H9 (cell line): ENCODE measurements around the gene ZC3H12C. TPM values are rescaled to one million over a fixed set of nuclear protein-coding genes. Genes with fewer than 3 reads are reported as not detected.

Experiments
- DNase-seq: peaks from one replicate; pipeline ENCODE4 v3.0.0-alpha.2; 2017
- H2AFZ ChIP-seq: one replicate; pipeline ENCODE4 v1.6.1; 2013; ENCODE audit warnings: mild to moderate bottlenecking, low read length, control low read depth, moderate library complexity
- H2AK5ac ChIP-seq: 2 replicates; pipeline ENCODE4 v1.6.1; 2013; ENCODE audit warnings: low read length, control low read depth, mixed read lengths; ENCODE audit not compliant: insufficient read length
- H2BK120ac ChIP-seq: one replicate; pipeline ENCODE4 v1.6.1; 2013; ENCODE audit warnings: low read depth, mild to moderate bottlenecking, low read length, control low read depth, inconsistent platforms; ENCODE audit not compliant: poor library complexity, severe bottlenecking
- H2BK12ac ChIP-seq: 2 replicates; pipeline ENCODE4 v1.6.1; 2013; ENCODE audit warnings: low read length, control low read depth, mixed read lengths, low read depth; ENCODE audit not compliant: insufficient read length
- H2BK15ac ChIP-seq: 2 replicates; pipeline ENCODE4 v1.6.1; 2013; ENCODE audit warnings: low read depth, low read length, control low read depth
- H2BK20ac ChIP-seq: one replicate; pipeline ENCODE4 v1.6.1; 2013; ENCODE audit warnings: low read depth, mild to moderate bottlenecking, low read length, control low read depth, inconsistent platforms; ENCODE audit not compliant: poor library complexity, severe bottlenecking
- H2BK5ac ChIP-seq: 2 replicates; pipeline ENCODE4 v1.6.1; 2013; ENCODE audit warnings: low read length, control low read depth, mixed read lengths; ENCODE audit not compliant: insufficient read length
- H3K14ac ChIP-seq: 2 replicates; pipeline ENCODE4 v1.6.1; 2013; ENCODE audit warnings: low read length, control low read depth; ENCODE audit not compliant: insufficient read depth
- H3K18ac ChIP-seq: 2 replicates; pipeline ENCODE4 v1.6.1; 2013; ENCODE audit warnings: low read depth, mild to moderate bottlenecking, mixed read lengths, low read length, control low read depth; ENCODE audit not compliant: insufficient read length
- H3K23ac ChIP-seq: 2 replicates; pipeline ENCODE4 v1.6.1; 2013; ENCODE audit warnings: low read length, control low read depth, mixed read lengths, low read depth; ENCODE audit not compliant: insufficient read length
- H3K23me2 ChIP-seq: 2 replicates; pipeline ENCODE4 v1.6.1; 2013; ENCODE audit warnings: low read depth, mild to moderate bottlenecking, mixed read lengths, low read length, control low read depth; ENCODE audit not compliant: insufficient read length, poor library complexity, severe bottlenecking
- H3K27ac ChIP-seq: 2 replicates; pipeline ENCODE4 v1.5.1; 2013; ENCODE audit warnings: low read length, control low read depth, mixed read lengths, low read depth; ENCODE audit not compliant: insufficient read length
- H3K27me3 ChIP-seq: 2 replicates; pipeline ENCODE4 v1.6.1; 2013; ENCODE audit warnings: low read length, control low read depth, inconsistent platforms; ENCODE audit not compliant: insufficient read depth
- H3K4ac ChIP-seq: 2 replicates; pipeline ENCODE4 v1.6.1; 2013; ENCODE audit warnings: low read depth, mild to moderate bottlenecking, control low read depth, inconsistent platforms, low read length, moderate library complexity
- H3K4me1 ChIP-seq: 2 replicates; pipeline ENCODE4 v1.6.1; 2013; ENCODE audit warnings: low read length, control low read depth, inconsistent platforms; ENCODE audit not compliant: insufficient read depth
- H3K4me2 ChIP-seq: 2 replicates; pipeline ENCODE4 v1.6.1; 2013; ENCODE audit warnings: low read length, control low read depth, mixed read lengths; ENCODE audit not compliant: insufficient read length, insufficient read depth
- H3K56ac ChIP-seq: 2 replicates; pipeline ENCODE4 v1.6.1; 2013; ENCODE audit warnings: low read depth, mild to moderate bottlenecking, mixed read lengths, low read length, control low read depth; ENCODE audit not compliant: insufficient read length
- H3K79me1 ChIP-seq: 2 replicates; pipeline ENCODE4 v1.6.1; 2013; ENCODE audit warnings: low read depth, mild to moderate bottlenecking, moderate library complexity, low read length, control low read depth, inconsistent platforms; ENCODE audit not compliant: insufficient read depth, poor library complexity, severe bottlenecking
- H3K79me2 ChIP-seq: 2 replicates; pipeline ENCODE4 v1.6.1; 2013; ENCODE audit warnings: low read length, control low read depth, inconsistent platforms; ENCODE audit not compliant: insufficient read depth
- H3K9ac ChIP-seq: 2 replicates; pipeline ENCODE4 v1.6.1; 2013; ENCODE audit warnings: low read length, control low read depth, mixed read lengths; ENCODE audit not compliant: insufficient read length; ENCODE audit errors: extremely low read depth
- H3K9me3 ChIP-seq: one replicate; pipeline ENCODE4 v1.6.1; 2013; ENCODE audit warnings: low read depth, low read length, inconsistent platforms; ENCODE audit not compliant: control insufficient read depth
- H3T11ph ChIP-seq: one replicate; pipeline ENCODE4 v1.6.1; 2013; ENCODE audit warnings: mild to moderate bottlenecking, low read length, control low read depth, inconsistent platforms
- H4K20me1 ChIP-seq: one replicate; pipeline ENCODE4 v1.6.1; 2013; ENCODE audit not compliant: control insufficient read depth, insufficient read length, insufficient read depth
- H4K5ac ChIP-seq: 2 replicates; pipeline ENCODE4 v1.6.1; 2013; ENCODE audit warnings: low read depth, mild to moderate bottlenecking, mixed read lengths, low read length, control low read depth; ENCODE audit not compliant: insufficient read length
- H4K8ac ChIP-seq: replicated peaks from 2 replicates; pipeline ENCODE4 v1.6.1; 2013; ENCODE audit warnings: low read length, control low read depth, mixed read lengths, low read depth; ENCODE audit not compliant: insufficient read length
- H4K91ac ChIP-seq: 2 replicates; pipeline ENCODE4 v1.6.1; 2013; ENCODE audit warnings: low read depth, mild to moderate bottlenecking, moderate library complexity, mixed read lengths, low read length, control low read depth; ENCODE audit not compliant: insufficient read length
- H3K27ac Mint-ChIP-seq, 3 experiments: 2 replicates in 2 of 3; 3 replicates in 1 of 3; pipeline ENCODE4 v1.8.0; 2020 to 2021; ENCODE audit warnings: mixed read lengths in 3 of 3, mild to moderate bottlenecking in 1 of 3, moderate library complexity in 1 of 3
- H3K27me3 Mint-ChIP-seq: 2 replicates; pipeline ENCODE4 v1.8.0; 2021; ENCODE audit warnings: low read depth, mild to moderate bottlenecking, moderate library complexity, mixed read lengths
- H3K36me3 Mint-ChIP-seq, 3 experiments: 2 replicates in 2 of 3; 3 replicates in 1 of 3; pipeline ENCODE4 v1.8.0; 2020 to 2021; ENCODE audit warnings: low read depth in 3 of 3, mixed read lengths in 3 of 3; ENCODE audit not compliant: insufficient read depth in 1 of 3
- H3K4me1 Mint-ChIP-seq, 2 experiments: 2 replicates each; pipeline ENCODE4 v1.8.0; 2020; ENCODE audit warnings: mixed read lengths in 2 of 2
- H3K4me3 Mint-ChIP-seq, 2 experiments: 2 replicates in 1 of 2; 3 replicates in 1 of 2; pipeline ENCODE4 v1.8.0; 2020 to 2021; ENCODE audit warnings: mild to moderate bottlenecking in 2 of 2, mixed read lengths in 2 of 2, moderate library complexity in 1 of 2
- H3K9me3 Mint-ChIP-seq, 2 experiments: 2 replicates in 1 of 2; 3 replicates in 1 of 2; pipeline ENCODE4 v1.8.0; 2020; ENCODE audit warnings: mild to moderate bottlenecking in 2 of 2, mixed read lengths in 2 of 2, moderate library complexity in 1 of 2
- WGBS: extraction: QIAGEN DNeasy Blood & Tissue Kit; methylation state at CpG from one replicate; pipeline ENCODE4 v1.1.7; 2013; ENCODE audit warnings: missing lambda C conversion rate, low lambda C conversion rate, mixed read lengths; ENCODE audit not compliant: insufficient read length; ENCODE audit errors: extremely low coverage; 5-methylcytosine and 5-hydroxymethylcytosine counted together
- long read RNA-seq: library from polyadenylated mRNA; unstranded; transcript quantifications from one replicate; pipeline ENCODE4 v2.0.0, GENCODE V29; 2020
- total RNA-seq: library from RNA; stranded (reverse); gene quantifications from 2 replicates; pipeline ENCODE4 v1.2.1, GENCODE V29; 2021
- TF ChIP-seq, protein P1 (sequence below): fragments of 200-600 bp; sonication (generic); conservative IDR thresholded peaks from 3 replicates; pipeline ENCODE4 v1.8.0; 2021; ENCODE audit warnings: antibody characterized with exemption, mild to moderate bottlenecking

ZC3H12C gene
- total RNA-seq: 4.4 and 4.8 TPM in 2 replicates
- long read RNA-seq, partial matches to known transcripts: 0 of 1 reads
- long read RNA-seq, other reads (novel, unspliced or antisense): 1 of 1 reads

DNA sequence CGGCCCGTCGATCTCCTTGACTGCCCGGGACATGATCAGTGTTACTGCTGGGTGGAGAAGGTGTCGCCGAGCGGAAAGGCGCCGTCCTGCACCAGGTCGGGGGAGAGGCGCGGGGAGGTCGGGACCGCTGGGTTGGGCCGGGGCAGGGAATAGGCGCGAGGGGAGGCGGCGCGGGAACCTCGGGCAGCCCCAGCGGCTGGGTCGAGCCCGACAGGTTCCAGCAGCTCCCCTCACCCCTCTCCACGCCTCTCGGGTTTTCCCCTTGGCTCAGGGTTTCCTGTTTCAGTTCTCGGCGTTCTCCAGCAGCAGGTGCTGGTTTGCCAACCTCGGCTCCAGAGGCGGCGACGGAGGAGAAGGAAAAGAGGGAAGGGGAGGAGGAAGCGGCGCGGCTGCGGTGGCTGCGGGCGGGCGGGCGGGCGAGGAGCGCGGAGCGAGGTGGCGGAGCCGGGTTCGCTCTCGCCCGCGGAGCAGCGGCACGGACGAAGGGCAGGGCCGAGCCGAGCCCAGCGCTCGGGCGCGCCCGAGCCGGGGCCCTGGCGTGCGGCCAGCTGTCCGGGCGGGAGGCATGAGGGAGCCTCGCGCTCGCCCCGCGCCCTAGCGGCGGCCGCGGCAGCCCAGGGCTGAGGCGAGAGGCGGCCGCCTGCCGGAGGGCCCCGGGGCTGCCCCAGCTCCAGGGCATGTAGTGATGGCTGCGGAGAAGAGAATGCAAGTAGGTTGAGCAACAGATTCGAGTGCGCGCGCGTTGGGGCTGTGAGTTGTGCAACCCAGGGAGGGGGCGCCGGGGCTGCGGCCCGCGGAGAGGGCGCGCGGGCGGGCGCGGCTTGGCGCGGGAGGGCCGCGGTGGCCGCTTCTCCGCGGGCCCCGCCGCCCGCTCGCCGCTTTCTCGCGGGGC is at the start of gene ZC3H12C:
Gene ZC3H12C (plus strand): TSS at position 878 of the 892 bp plus-strand sequence. CDS start 20 bp downstream, outside the sequence.
- no peak within 1 kb of the TSS for H3K27ac ChIP-seq
- H3K36me3 Mint-ChIP-seq: no peaks in the 10 kb centered on the region

More for the DNA sequence above, at the start of gene ZC3H12C:
- H4K8ac ChIP-seq: no peak within 1 kb of the TSS
- WGBS: no CpG with 5 or more reads among the region's 110 CpGs
- H4K20me1 ChIP-seq: no peaks in the 10 kb centered on the region
- DNase-seq: peak; percentile 79
- no peak within 1 kb of the TSS for H3T11ph ChIP-seq
- peaks cover 13% of the 10 kb centered on the region for H3K23me2 ChIP-seq
- H2AK5ac ChIP-seq: no peak within 1 kb of the TSS
- peaks cover 7% of the 10 kb centered on the region; the same call in 1 of the 2 replicates for H3K4me1 ChIP-seq
- no peak within 1 kb of the TSS for H2BK12ac ChIP-seq
- no peak within 1 kb of the TSS for H4K91ac ChIP-seq
- Mint-ChIP-seq H3K4me1 (peaks cover 20 to 22% of the 10 kb centered on the region in 2 experiments), H3K27me3 (peaks cover 11% of the 10 kb centered on the region), H3K4me3 (peak within 1 kb of the TSS; percentile 88 to 93), H3K27ac (peak within 1 kb of the TSS; percentile 56 to 96 (median 93)), H3K9me3 (no peaks in the 10 kb centered on the region; a peak in 2 of 5 replicates)
- H3K23ac ChIP-seq: no peak within 1 kb of the TSS
- H3K56ac ChIP-seq: no peak within 1 kb of the TSS
- H3K27me3 ChIP-seq: no peaks in the 10 kb centered on the region; the same call in 1 of the 2 replicates
- no peak within 1 kb of the TSS for H2BK120ac ChIP-seq
- H3K79me1 ChIP-seq: no peaks in the 10 kb centered on the region
- H3K9me3 ChIP-seq: no peaks in the 10 kb centered on the region
- H2BK5ac ChIP-seq: no peak within 1 kb of the TSS
- peak within 1 kb of the TSS; percentile 80 for H2AFZ ChIP-seq
- H2BK20ac ChIP-seq: no peak within 1 kb of the TSS
- H3K4me2 ChIP-seq: peak within 1 kb of the TSS; percentile 81
- TF ChIP-seq, protein P1, sequence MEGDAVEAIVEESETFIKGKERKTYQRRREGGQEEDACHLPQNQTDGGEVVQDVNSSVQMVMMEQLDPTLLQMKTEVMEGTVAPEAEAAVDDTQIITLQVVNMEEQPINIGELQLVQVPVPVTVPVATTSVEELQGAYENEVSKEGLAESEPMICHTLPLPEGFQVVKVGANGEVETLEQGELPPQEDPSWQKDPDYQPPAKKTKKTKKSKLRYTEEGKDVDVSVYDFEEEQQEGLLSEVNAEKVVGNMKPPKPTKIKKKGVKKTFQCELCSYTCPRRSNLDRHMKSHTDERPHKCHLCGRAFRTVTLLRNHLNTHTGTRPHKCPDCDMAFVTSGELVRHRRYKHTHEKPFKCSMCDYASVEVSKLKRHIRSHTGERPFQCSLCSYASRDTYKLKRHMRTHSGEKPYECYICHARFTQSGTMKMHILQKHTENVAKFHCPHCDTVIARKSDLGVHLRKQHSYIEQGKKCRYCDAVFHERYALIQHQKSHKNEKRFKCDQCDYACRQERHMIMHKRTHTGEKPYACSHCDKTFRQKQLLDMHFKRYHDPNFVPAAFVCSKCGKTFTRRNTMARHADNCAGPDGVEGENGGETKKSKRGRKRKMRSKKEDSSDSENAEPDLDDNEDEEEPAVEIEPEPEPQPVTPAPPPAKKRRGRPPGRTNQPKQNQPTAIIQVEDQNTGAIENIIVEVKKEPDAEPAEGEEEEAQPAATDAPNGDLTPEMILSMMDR: peak; percentile 48; the same call in 2 of the 3 replicates
- peak within 1 kb of the TSS; percentile 88 for H3K14ac ChIP-seq
- no peaks in the 10 kb centered on the region for H3K79me2 ChIP-seq
- H3K18ac ChIP-seq: peak within 1 kb of the TSS; percentile 72
- H2BK15ac ChIP-seq: no peak within 1 kb of the TSS
- H3K4ac ChIP-seq: no peak within 1 kb of the TSS
- H4K5ac ChIP-seq: no peak within 1 kb of the TSS
- H3K9ac ChIP-seq: peak within 1 kb of the TSS; percentile 57
